Activated CD4-positive, CD25-positive, alpha-beta regulatory T cell (primary cell): ENCODE measurements around the gene AMELX.

Source experiments
- DNase-seq, 4 experiments: peaks; one replicate each; lab custom pipeline; 2025; lab: John Stamatoyannopoulos, UW

Gene AMELX

DNA sequence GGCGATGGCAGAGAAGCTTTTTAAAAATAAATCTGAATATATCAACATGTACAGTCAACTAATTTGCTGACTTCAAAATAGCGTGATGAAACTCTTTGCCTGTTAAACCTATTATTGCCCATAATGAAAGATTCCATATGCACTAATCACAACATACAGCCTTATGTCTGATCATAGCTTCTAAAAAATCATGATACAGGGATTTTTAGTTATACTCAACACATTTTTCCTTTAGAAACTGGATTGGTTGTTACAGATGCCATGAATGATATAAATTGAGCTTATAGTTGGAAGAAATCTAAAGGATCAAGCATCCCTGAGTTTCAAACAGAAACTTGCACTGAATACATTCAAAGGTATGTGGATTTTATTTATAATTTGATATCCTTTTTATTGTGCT lies at the start of gene AMELX:
AMELX (plus strand) TSS at position 301 of the 400 bp plus-strand sequence. CDS start 1,376 bp downstream, outside the sequence.
- DNase-seq = no peak

DNA sequence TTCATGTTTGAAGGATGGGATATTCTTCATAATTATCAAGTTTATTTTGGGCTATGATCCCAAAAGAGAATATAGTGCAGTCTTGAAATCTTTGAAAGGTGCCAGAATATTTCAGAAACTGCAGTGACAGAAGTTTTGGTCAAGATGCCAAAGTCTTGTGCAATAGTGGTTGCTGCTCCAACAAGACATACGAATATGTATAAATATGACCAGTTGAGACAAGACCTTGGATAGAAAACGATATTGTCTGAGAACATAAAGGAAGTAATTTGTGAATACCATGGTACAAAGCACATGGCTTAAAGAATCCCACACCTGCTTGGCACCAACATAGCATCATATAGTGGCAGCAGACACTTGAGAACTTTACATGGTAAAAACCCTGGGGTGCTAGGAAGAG lies 48.6 kb upstream of the AMELX start:
- DNase-seq = no peak

DNA sequence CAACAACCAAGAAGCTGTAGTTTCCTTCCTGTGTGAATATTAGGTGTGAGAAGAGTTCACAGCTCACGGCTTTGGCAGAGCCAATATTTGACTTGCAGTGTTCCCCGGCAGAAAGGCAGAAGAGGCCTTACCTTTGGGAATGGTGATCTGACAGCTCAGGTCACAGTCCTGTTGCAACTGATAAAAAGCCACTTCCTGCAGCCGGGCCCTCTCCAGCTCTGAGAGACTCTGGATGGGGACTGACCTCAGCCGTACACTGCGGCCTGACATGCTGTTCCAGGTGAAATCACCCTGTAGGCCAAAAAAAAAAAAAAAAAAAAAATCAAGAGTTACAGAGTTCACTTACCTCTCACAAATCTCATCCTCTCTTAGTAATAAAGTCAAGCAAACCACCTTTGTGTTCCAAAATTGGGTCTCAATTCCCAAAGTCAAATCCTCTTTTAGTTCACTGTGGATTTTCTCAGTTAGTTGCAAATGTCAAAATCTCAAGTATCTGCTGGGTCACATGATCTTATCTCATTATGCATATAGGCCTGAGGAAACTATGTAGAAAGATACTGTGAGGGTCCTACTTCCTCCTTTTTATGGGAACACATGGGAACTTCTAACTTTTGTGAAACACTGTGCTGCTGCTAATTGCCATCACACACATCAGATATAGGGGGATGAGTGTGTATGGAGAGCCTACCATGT lies 38.6 kb upstream of the AMELX start:
- DNase-seq = no peak

GRCh38 chrX:11257290-11257689 lies 35.9 kb upstream of the AMELX start:
- DNase-seq = no peak

- no peak for DNase-seq
Observed at GRCh38 chrX:11257711-11258110, 35.5 kb upstream of the AMELX start.

- no peak for DNase-seq
Observed at GRCh38 chrX:11259437-11259836, 33.8 kb upstream of the AMELX start.

GRCh38 chrX:11261260-11261659 lies 32.0 kb upstream of the AMELX start:
- no peak for DNase-seq

GRCh38 chrX:11264925-11265324 lies 28.3 kb upstream of the AMELX start:
- no peak for DNase-seq

DNA sequence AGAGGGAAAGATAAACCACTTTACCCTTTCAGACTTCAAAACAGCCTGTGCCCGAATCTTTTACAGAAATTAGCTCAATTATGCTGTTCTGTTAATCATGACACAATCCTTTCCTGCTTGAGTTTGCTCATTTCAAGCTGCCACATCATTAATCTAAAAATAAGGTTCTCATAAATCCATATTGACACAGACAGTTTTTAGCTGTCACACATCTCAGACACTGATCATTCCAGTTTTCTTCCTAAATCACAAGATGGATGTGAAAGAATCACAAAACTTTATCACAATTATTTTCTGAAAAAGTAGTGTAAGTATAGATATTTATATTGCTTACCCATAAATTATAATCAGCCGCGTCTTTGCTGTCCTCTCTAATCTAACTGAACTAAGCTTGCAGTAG lies 27.9 kb upstream of the AMELX start:
- no peak for DNase-seq

GRCh38 chrX:11266573-11267003 lies 26.6 kb upstream of the AMELX start:
- no peak for DNase-seq

- DNase-seq = no peak
Observed at GRCh38 chrX:11267425-11267824, 25.8 kb upstream of the AMELX start.

GRCh38 chrX:11269006-11269405 lies 24.2 kb upstream of the AMELX start:
- DNase-seq = no peak

DNA sequence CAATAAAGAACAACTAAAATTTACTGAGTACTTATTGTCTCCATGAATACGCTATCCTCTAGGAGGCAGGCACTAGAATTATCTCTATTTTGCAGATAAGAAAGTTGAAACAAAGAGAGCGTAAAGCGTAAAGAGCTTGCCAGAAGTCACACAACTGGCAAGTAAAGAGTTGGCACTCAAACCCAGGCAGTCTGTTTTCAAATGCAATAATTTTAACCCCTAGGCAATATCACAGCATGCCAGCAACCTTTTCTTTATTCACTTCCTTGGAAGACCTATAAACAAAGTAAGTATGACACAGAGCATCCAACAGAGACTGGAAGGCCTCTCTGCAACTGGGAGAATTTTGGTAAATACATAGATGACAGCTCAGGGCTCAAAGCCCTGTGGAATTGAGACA lies 23.2 kb upstream of the AMELX start:
- DNase-seq = no peak

DNA sequence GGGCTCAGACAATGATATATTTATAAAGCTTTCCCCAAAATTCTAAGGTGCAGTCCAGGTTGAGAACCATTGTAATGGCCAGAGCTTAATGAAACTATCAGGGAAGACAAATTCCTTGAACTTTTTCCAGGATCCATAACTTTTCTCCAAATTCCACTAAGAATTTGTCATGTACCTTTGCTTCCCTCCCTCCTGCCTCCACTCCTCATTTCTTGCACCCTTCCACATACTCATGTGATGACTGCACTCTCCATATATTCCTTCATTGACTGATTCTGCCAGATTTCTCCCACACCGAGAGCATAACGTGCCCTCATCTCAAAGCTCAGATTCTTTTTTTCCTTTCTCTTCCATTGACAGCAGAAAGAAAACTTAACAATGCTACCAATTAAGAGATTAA lies 20.9 kb upstream of the AMELX start:
- no peak for DNase-seq

GRCh38 chrX:11272863-11273262 lies 20.4 kb upstream of the AMELX start:
- no peak for DNase-seq

DNA sequence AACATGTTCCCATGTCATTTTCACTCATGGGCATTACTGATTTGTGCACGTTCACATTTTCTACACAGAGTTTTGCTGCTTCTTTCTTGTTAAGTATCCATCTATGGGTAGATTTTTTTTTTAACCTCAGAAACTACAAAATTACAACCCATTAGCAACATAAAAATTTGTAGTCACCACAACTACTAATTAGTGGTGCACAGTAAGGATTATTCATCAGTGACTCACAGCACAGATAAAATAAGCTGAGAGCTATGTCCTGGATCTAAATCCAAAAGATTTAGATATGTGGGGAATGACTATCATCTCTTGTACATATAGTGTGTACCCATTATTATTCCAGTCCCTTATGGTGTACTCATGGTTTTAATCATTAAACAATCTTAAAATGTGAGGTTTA lies 19.7 kb upstream of the AMELX start:
- no peak for DNase-seq

DNA sequence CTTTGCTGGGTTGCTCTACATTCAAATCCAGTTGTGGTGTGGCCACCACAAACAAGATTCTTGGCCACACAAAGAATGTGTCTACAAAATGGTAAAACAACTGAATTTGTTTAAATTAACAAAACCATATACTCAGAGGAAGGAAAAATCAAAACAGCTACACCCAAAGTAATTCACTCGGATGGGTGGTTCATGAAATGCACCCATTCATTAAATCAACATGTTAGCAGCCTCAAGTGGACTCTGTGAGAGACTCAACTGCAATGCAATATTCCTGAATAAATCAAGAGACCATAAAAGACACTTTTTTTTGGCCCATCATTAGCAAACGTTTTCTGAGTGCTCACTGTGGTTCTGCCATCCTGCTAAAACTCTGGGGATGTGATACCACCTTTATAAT lies 11.2 kb upstream of the AMELX start:
- no peak for DNase-seq

DNA sequence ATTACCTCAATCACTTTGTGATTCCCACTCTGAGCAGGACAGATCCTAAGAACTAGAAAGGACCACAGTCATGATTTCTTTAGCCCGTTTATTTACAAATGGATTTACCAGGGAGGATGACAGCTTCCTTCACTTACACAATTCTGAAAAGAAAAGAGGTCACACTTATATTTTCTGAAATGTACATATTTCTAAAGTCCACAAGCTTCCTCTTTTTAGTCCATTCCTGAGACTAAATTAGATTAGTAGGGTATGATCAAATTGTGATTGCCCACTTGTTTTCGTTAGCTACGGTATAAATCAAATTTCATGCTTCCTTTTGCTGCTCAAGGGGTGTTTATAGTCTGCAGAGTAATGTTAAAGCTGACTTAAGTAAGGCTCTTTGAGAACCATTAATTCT lies 7.6 kb upstream of the AMELX start:
- no peak for DNase-seq

GRCh38 chrX:11287505-11287904 lies 5.7 kb upstream of the AMELX start:
- DNase-seq = no peak

- DNase-seq = no peak
Observed at GRCh38 chrX:11290416-11291102, 2.7 kb upstream of the AMELX start.

GRCh38 chrX:11296051-11296450 lies 2.8 kb downstream of the AMELX start:
- no peak for DNase-seq

DNA sequence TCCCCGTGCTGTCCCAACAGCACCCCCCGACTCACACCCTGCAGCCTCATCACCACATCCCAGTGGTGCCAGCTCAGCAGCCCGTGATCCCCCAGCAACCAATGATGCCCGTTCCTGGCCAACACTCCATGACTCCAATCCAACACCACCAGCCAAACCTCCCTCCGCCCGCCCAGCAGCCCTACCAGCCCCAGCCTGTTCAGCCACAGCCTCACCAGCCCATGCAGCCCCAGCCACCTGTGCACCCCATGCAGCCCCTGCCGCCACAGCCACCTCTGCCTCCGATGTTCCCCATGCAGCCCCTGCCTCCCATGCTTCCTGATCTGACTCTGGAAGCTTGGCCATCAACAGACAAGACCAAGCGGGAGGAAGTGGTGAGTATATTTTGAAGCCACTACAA lies 5.4 kb downstream of the AMELX start:
- DNase-seq = no peak

DNA sequence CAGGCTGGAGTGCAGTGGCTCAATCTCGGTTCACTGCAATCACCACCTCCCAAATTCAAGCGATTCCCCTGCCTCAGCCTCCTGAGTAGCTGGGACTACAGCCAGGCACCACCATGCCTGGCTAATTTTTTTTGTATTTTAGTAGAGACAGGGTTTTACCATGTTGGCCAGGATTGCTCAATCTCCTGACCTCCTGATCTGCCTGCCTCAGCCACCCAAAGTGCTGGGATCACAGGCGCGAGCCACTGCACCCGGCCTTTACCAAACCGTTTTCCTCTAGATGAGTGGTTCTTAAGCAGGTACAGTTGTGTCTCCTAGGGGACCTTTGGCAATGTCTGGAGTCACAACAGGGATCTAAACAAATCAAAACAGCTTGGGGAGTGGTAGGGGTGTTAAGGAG lies 11.6 kb downstream of the AMELX start:
- DNase-seq = no peak

DNA sequence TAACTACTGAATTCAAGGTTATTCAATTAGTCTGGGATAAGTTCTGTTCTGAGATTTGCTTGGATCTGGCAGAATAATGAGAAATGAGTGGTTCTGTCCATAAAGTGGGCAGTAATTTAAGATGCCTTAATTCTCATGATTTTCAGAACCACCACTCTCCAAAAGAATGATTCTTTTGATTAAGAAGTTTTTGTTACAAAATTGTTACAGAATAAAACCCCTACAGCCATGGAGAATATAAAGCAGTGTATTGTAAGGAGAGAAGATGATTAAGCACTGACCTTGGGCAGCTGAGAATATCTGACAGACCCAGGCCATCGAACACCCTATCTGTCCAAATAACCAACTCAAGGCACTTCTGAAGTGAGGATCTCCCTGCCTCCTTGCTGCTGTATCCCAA lies 12.4 kb downstream of the AMELX start:
- no peak for DNase-seq
